Natural killer cell (primary cell): ENCODE measurements around the gene ATP2C2. TPM values are rescaled to one million over a fixed set of nuclear protein-coding genes. Genes with fewer than 3 reads are reported as not detected.
"Not testable (repeated sequence)": the region's sequence is repeated elsewhere in the genome, so short reads cannot be mapped to it uniquely, and the experiment has no call there.

Source experiments
- ATAC-seq, 3 donors: fragments of 150-1000 bp in 2 of 3; fragments of 200-7000 bp in 1 of 3; cut with Tn5 transposase; 1 replicate in 1 of 3; 2 replicates in 2 of 3; pipeline ENCODE4 v1.10.0; 2021; ENCODE audit warnings: mild to moderate bottlenecking in 2 of 3, moderate library complexity in 2 of 3
- DNase-seq, 2 donors: peaks; one replicate each; pipeline versions ENCODE4 v3.0.0 to v3.0.0-alpha.2; 2013 to 2021; ENCODE audit warnings: mixed read lengths in 1 of 2
- H3K27ac ChIP-seq: one replicate; pipeline ENCODE4 v1.5.1; 2013; ENCODE audit warnings: mild to moderate bottlenecking, low read length
- H3K27me3 ChIP-seq: one replicate; pipeline ENCODE4 v1.6.1; 2013; ENCODE audit warnings: low read length; ENCODE audit not compliant: control insufficient read depth, insufficient read depth
- H3K36me3 ChIP-seq: one replicate; pipeline ENCODE4 v1.6.1; 2013; ENCODE audit warnings: low read length; ENCODE audit not compliant: control insufficient read depth, insufficient read depth
- H3K4me1 ChIP-seq: one replicate; pipeline ENCODE4 v1.6.1; 2013; ENCODE audit warnings: low read length; ENCODE audit not compliant: control insufficient read depth, insufficient read depth
- H3K4me3 ChIP-seq: one replicate; pipeline ENCODE4 v1.5.1; 2013; ENCODE audit warnings: low read length
- H3K9me3 ChIP-seq: one replicate; pipeline ENCODE4 v1.6.1; 2013; ENCODE audit warnings: low read length; ENCODE audit not compliant: control insufficient read depth, insufficient read depth
- H3K27ac Mint-ChIP-seq, 2 donors: one replicate each; pipeline ENCODE4 v1.8.0; 2022; ENCODE audit warnings: mild to moderate bottlenecking in 2 of 2, mixed read lengths in 2 of 2, moderate library complexity in 1 of 2
- H3K27me3 Mint-ChIP-seq, 2 donors: one replicate each; pipeline ENCODE4 v1.8.0; 2022; ENCODE audit warnings: low read depth in 2 of 2, mixed read lengths in 2 of 2
- H3K36me3 Mint-ChIP-seq: one replicate; pipeline ENCODE4 v1.8.0; 2022; ENCODE audit warnings: mixed read lengths
- H3K4me1 Mint-ChIP-seq, 2 donors: one replicate each; pipeline ENCODE4 v1.8.0; 2022; ENCODE audit warnings: mixed read lengths in 2 of 2
- H3K4me3 Mint-ChIP-seq: one replicate; pipeline ENCODE4 v1.8.0; 2022; ENCODE audit warnings: mild to moderate bottlenecking, moderate library complexity, mixed read lengths
- H3K9me3 Mint-ChIP-seq, 2 donors: one replicate each; pipeline ENCODE4 v1.8.0; 2022; ENCODE audit warnings: mixed read lengths in 2 of 2
- WGBS: methylation state at CpG from one replicate; pipeline ENCODE4 v1.1.7; 2013; ENCODE audit warnings: missing lambda C conversion rate; ENCODE audit not compliant: insufficient coverage; 5-methylcytosine and 5-hydroxymethylcytosine counted together
- intact Hi-C: fragments of 100-400 bp; cut with micrococcal nuclease; formaldehyde crosslinking; loops from one replicate; pipeline ENCODE4 v1.14.2; 2022
- total RNA-seq, 4 donors: library from RNA; stranded (reverse); fragments of 120-200 nt in 1 of 4; gene quantifications; one replicate each; pipeline versions ENCODE4 v1.2.3 to v1.2.4, GENCODE V29; 2013 to 2022
- TF ChIP-seq, protein P1 (sequence below): fragments of 200-600 bp; IDR thresholded peaks from one replicate; pipeline ENCODE4 v1.8.0; 2022; ENCODE audit warnings: antibody characterized with exemption

ATP2C2 gene
- total RNA-seq, 3 donors from 2014 or later (not counting 1 experiment from before 2014, with no cell fraction given) = not detected

DNA sequence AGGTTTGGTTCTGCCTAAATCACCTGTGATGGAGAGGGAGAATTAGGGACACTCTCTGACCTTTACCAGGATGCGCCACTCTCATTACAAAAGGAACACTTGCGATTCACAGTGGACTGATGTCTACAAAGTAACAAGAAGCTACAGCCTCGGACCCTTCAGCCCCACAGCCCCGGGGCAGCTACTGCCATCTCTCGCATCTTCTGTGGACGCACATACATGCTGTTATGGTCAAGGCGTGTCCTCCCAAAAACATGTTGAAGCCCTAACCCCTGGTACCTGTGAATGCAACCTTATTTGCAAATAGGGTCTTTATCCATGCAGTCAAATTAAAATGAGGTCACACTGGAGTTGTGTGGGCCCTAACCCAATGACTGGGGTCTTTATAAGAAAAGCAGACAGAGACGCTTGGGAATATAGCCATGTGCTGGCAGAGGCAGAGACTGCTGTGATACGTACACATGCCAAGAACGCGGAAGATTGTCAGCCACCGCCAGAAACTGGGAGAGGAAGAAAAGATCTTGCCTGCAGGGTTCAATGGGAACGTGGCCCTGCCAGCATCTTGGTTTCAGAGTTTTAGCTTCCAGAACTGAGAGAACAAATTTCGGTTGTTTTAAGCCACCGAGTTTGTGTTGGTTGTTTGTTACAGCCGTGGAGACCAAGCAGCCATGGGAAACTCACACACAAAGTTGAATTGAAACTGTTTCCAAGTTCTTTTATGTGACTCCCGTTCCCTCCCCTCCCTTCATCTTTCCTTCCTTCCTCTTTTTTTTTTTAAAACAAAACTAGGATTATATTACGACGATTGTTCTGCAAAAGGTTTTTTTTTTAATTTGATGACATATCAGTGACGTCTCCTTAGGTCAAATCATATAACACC, 23.1 kb downstream of the ATP2C2 start:
- no peak overlapping the region for H3K4me3 ChIP-seq
- no peak overlapping the region for H3K27ac ChIP-seq

DNA sequence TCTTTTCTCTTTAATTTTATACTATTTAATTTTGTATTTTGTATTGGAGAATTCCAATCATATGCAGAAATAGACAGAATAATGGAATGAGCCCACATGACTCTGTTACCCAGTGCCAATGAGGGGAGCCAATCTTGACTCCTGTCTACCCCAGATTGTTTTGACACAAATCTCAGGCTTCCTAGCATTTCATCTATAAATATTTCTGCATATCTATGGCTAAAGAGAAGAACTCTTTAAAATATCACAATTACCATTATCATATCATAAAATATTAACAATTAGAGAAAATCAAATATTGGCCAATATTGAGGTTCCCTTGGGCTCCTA, 23.7 kb downstream of the ATP2C2 start:
- Mint-ChIP-seq H3K4me3 (no peak overlapping the region), H3K36me3 (no peaks in the 10 kb centered on the region), H3K27me3 (peaks cover 7 to 19% of the 10 kb centered on the region in 2 donors), H3K27ac (no peak overlapping the region), H3K9me3 (no peaks in the 10 kb centered on the region), H3K4me1 (no peaks in the 10 kb centered on the region)
- H3K27ac ChIP-seq = no peak overlapping the region
- no peak overlapping the region for H3K4me3 ChIP-seq
- ATAC-seq (no peak), DNase-seq (no peak)
- H3K36me3 ChIP-seq = no peaks in the 10 kb centered on the region
- intact Hi-C loops = no loop called here
- H3K4me1 ChIP-seq = no peaks in the 10 kb centered on the region
- TF ChIP-seq, protein P1, sequence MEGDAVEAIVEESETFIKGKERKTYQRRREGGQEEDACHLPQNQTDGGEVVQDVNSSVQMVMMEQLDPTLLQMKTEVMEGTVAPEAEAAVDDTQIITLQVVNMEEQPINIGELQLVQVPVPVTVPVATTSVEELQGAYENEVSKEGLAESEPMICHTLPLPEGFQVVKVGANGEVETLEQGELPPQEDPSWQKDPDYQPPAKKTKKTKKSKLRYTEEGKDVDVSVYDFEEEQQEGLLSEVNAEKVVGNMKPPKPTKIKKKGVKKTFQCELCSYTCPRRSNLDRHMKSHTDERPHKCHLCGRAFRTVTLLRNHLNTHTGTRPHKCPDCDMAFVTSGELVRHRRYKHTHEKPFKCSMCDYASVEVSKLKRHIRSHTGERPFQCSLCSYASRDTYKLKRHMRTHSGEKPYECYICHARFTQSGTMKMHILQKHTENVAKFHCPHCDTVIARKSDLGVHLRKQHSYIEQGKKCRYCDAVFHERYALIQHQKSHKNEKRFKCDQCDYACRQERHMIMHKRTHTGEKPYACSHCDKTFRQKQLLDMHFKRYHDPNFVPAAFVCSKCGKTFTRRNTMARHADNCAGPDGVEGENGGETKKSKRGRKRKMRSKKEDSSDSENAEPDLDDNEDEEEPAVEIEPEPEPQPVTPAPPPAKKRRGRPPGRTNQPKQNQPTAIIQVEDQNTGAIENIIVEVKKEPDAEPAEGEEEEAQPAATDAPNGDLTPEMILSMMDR = no peak
- no peaks in the 10 kb centered on the region for H3K27me3 ChIP-seq
- no peaks in the 10 kb centered on the region for H3K9me3 ChIP-seq

More for the DNA sequence above, 23.1 kb downstream of the ATP2C2 start:
- Histone ChIP-seq H3K36me3 (no peaks in the 10 kb centered on the region), H3K27me3 (no peaks in the 10 kb centered on the region), H3K4me1 (no peaks in the 10 kb centered on the region), H3K9me3 (no peaks in the 10 kb centered on the region)
- no peaks in the 10 kb centered on the region for H3K9me3 Mint-ChIP-seq
- intact Hi-C loops = no loop called here
- TF ChIP-seq, protein P1 = no peak
- DNase-seq (no peak), ATAC-seq (no peak)
- 63% methylated on average over 17 of the region's 20 CpGs for WGBS
- H3K36me3 Mint-ChIP-seq = no peaks in the 10 kb centered on the region
- no peaks in the 10 kb centered on the region for H3K4me1 Mint-ChIP-seq
- peaks cover 7 to 15% of the 10 kb centered on the region in 2 donors for H3K27me3 Mint-ChIP-seq
- H3K27ac Mint-ChIP-seq = no peak overlapping the region
- no peak overlapping the region for H3K4me3 Mint-ChIP-seq

DNA sequence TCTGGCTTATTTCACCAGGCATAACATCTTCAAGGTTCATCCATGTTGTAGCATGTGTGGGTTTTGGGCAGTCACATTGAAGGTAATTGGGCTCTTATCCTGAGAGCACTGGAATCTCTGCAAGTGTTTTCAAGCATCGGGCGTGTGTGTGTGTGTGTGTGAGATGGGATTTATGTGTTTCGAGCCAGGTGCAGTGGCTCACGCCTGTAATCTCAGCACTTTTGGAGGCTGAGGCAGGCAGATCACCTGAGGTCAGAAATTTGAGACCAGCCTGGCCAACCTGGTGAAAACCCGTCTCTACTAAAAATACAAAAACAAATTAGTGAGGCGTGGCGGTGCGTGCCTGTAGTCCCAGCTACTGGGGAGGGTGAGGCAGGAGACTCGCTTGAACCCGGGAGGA, 27.7 kb downstream of the ATP2C2 start:
- H3K9me3 Mint-ChIP-seq, H3K36me3 Mint-ChIP-seq, H3K4me3 ChIP-seq, H3K36me3 ChIP-seq, H3K4me1 ChIP-seq, H3K4me1 Mint-ChIP-seq, H3K27me3 ChIP-seq, ATAC-seq, intact Hi-C loops, DNase-seq, H3K9me3 ChIP-seq, H3K27ac Mint-ChIP-seq, H3K27ac ChIP-seq, H3K4me3 Mint-ChIP-seq: not testable (repeated sequence)
- peaks cover 7 to 24% of the 10 kb centered on the region in 2 donors for H3K27me3 Mint-ChIP-seq
- whole genome bisulfite sequencing = 87% methylated on average over 10 of the region's 10 CpGs

DNA sequence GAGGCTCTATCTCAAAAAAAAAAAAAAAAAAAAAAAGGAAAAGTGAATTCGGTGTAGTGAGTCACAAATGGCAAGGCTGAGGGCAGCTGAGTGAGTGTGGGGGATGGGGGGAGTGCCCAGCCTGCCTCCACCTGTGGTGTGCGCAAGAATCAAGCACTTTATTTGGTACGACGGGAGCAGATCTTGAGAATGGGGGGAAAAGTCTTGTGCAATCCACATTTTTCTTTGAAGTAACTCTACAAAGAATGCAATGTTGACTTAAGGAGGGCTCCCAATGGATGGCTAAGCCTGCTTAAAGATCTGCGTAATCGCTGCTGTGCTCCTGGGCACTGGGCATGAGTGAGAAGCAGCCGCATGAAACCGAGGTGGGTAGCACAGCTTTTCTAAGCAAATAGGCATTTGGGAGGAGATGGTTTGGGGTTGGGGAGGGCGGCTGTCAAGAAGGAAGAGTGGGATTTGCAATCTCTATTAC, 28.2 kb downstream of the ATP2C2 start:
- Mint-ChIP-seq H3K9me3 (no peaks in the 10 kb centered on the region), H3K4me1 (no peaks in the 10 kb centered on the region), H3K27ac (no peak overlapping the region), H3K4me3 (no peak overlapping the region), H3K27me3 (peaks cover 9 to 24% of the 10 kb centered on the region in 2 donors), H3K36me3 (no peaks in the 10 kb centered on the region)
- no peaks in the 10 kb centered on the region for H3K27me3 ChIP-seq
- no peaks in the 10 kb centered on the region for H3K4me1 ChIP-seq
- TF ChIP-seq, protein P1 = no peak
- DNase-seq = no peak
- H3K27ac ChIP-seq = no peak overlapping the region
- WGBS = 67% methylated on average over 8 of the region's 9 CpGs
- no peaks in the 10 kb centered on the region for H3K36me3 ChIP-seq
- no peak overlapping the region for H3K4me3 ChIP-seq
- intact Hi-C loops = no loop called here
- H3K9me3 ChIP-seq = no peaks in the 10 kb centered on the region
- ATAC-seq = no peak
